Measurements from ENCODE around the gene CIB2. TPM values are rescaled to one million over a fixed set of nuclear protein-coding genes. Genes with fewer than 3 reads are reported as not detected.

The CIB2 gene
- total and polyA plus RNA-seq, 2 experiments from 2014 or later, result 59.5 to 64.4 TPM

- Histone ChIP-seq H3K4me3 (no peak overlapping the region), H3K9me2 (ENCODE audit: insufficient read depth) (no peaks in the 10 kb centered on the region), H3K4me2 (peak overlapping the region; percentile 59; the same call in 1 of the 2 replicates), H3K36me3 (ENCODE audit: insufficient read depth) (no peaks in the 10 kb centered on the region), H3K4me1 (ENCODE audit: insufficient read depth) (peaks cover 30% of the 10 kb centered on the region), H2AFZ (no peak overlapping the region), H3K27me3 (ENCODE audit: insufficient read depth) (peaks cover 3% of the 10 kb centered on the region; the same call in 1 of the 2 replicates), H3K27ac (ENCODE audit: low read depth) (no peak overlapping the region), H3K79me2 (replicated peaks; ENCODE audit: insufficient read depth) (peaks cover 33% of the 10 kb centered on the region), H4K20me1 (replicated peaks; ENCODE audit: insufficient read depth) (peaks cover 11% of the 10 kb centered on the region), H3F3A (replicated peaks; ENCODE audit: low read depth) (no peaks in the 10 kb centered on the region; the same call in 1 of the 2 replicates)
- H3K27ac Mint-ChIP-seq, result no peak overlapping the region
- TF ChIP-seq REST (IDR thresholded peaks at IDR 0.05; ENCODE audit: unreplicated experiment), result no peak
- TF ChIP-seq, protein P1, sequence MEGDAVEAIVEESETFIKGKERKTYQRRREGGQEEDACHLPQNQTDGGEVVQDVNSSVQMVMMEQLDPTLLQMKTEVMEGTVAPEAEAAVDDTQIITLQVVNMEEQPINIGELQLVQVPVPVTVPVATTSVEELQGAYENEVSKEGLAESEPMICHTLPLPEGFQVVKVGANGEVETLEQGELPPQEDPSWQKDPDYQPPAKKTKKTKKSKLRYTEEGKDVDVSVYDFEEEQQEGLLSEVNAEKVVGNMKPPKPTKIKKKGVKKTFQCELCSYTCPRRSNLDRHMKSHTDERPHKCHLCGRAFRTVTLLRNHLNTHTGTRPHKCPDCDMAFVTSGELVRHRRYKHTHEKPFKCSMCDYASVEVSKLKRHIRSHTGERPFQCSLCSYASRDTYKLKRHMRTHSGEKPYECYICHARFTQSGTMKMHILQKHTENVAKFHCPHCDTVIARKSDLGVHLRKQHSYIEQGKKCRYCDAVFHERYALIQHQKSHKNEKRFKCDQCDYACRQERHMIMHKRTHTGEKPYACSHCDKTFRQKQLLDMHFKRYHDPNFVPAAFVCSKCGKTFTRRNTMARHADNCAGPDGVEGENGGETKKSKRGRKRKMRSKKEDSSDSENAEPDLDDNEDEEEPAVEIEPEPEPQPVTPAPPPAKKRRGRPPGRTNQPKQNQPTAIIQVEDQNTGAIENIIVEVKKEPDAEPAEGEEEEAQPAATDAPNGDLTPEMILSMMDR (conservative IDR thresholded peaks at IDR 0.05; ENCODE audit: low read depth in 2 of 2), result no peak
- TF ChIP-seq ZNF114 (CRISPR knock-in tag; IDR thresholded peaks at IDR 0.05), result no peak
- TF ChIP-seq NANOG (IDR thresholded peaks at IDR 0.05; ENCODE audit: borderline replicate concordance), result no peak
- no peak for TF ChIP-seq JUNB (IDR thresholded peaks at IDR 0.05; ENCODE audit: unreplicated experiment)
- no peak for TF ChIP-seq CREB1 (CRISPR knock-in tag; IDR thresholded peaks at IDR 0.05; ENCODE audit: low read depth)
- TF ChIP-seq POLR2AphosphoS5 (IDR thresholded peaks at IDR 0.05; ENCODE audit: low read depth), result no peak
- TF ChIP-seq EZH2 (IDR thresholded peaks at IDR 0.05; ENCODE audit: low read depth, unreplicated experiment), result no peak
- H3K4me1 Mint-ChIP-seq, result peaks cover 31% of the 10 kb centered on the region
- H3K9me3 Mint-ChIP-seq, result no peaks in the 10 kb centered on the region
- H3K4me3 Mint-ChIP-seq, result no peak overlapping the region
- H3K36me3 Mint-ChIP-seq (ENCODE audit: low read depth), result peaks cover 5% of the 10 kb centered on the region; the same call in 1 of the 3 replicates
- H3K27me3 Mint-ChIP-seq (ENCODE audit: insufficient read depth, low read depth, poor library complexity), result peaks cover 6% of the 10 kb centered on the region
- DNase-seq (ENCODE audit: low spot score) (no peak), ATAC-seq (no peak)
Measured at GRCh38 chr15:78155355-78155939, 24.2 kb upstream of the CIB2 start.

DNA sequence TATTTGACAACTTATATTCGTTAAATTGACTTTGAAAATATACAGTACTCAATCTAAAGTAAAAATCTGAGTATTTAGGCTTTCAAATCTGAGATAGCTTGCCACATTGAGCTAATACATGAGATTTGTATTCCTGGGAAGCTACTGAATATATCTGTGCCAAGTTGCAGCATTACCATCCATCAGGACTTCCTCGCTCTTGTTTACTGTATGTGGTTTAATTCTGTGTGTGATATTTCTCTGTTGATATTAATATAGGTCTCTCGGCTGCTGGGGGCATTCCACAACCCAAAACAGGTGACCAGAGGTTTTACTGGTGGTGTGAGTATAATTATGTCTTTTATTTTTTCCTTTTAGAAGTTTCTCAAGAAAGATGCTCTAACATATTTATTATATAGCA lies 23.7 kb upstream of the CIB2 start:
- H3K27me3 Mint-ChIP-seq (ENCODE audit: insufficient read depth, low read depth, poor library complexity), result peaks cover 7% of the 10 kb centered on the region
- Histone ChIP-seq H2AFZ (no peak overlapping the region), H4K20me1 (replicated peaks; ENCODE audit: insufficient read depth) (peaks cover 16% of the 10 kb centered on the region), H3K4me2 (no peak overlapping the region), H3F3A (replicated peaks; ENCODE audit: low read depth) (no peaks in the 10 kb centered on the region; the same call in 1 of the 2 replicates), H3K36me3 (ENCODE audit: insufficient read depth) (no peaks in the 10 kb centered on the region), H3K27me3 (ENCODE audit: insufficient read depth) (peaks cover 7% of the 10 kb centered on the region; the same call in 1 of the 2 replicates), H3K4me1 (ENCODE audit: insufficient read depth) (peaks cover 35% of the 10 kb centered on the region), H3K9me2 (ENCODE audit: insufficient read depth) (no peaks in the 10 kb centered on the region), H3K4me3 (no peak overlapping the region), H3K27ac (ENCODE audit: low read depth) (no peak overlapping the region), H3K79me2 (replicated peaks; ENCODE audit: insufficient read depth) (peaks cover 38% of the 10 kb centered on the region)
- no peaks in the 10 kb centered on the region for H3K9me3 Mint-ChIP-seq
- H3K36me3 Mint-ChIP-seq (ENCODE audit: low read depth), result peaks cover 4% of the 10 kb centered on the region; the same call in 1 of the 3 replicates
- H3K4me3 Mint-ChIP-seq, result no peak overlapping the region
- ATAC-seq (no peak), DNase-seq (ENCODE audit: low spot score) (no peak)
- H3K4me1 Mint-ChIP-seq, result peaks cover 35% of the 10 kb centered on the region
- H3K27ac Mint-ChIP-seq, result no peak overlapping the region
- TF ChIP-seq EZH2 (IDR thresholded peaks at IDR 0.05; ENCODE audit: low read depth, unreplicated experiment) (no peak), REST (IDR thresholded peaks at IDR 0.05; ENCODE audit: unreplicated experiment) (no peak), ETS1 (IDR thresholded peaks at IDR 0.05) (no peak), CREB1 (CRISPR knock-in tag; IDR thresholded peaks at IDR 0.05; ENCODE audit: low read depth) (no peak)
- TF ChIP-seq, protein P1 (conservative IDR thresholded peaks at IDR 0.05; ENCODE audit: low read depth in 2 of 2), result no peak

All from GM23338 (cell line).